Transverse colon (tissue), 4 donors: ENCODE measurements around the gene RGR.

Experiments
- EP300 ChIP-seq: sonication (generic); formaldehyde crosslinking; IDR thresholded peaks from one replicate; pipeline ENCODE4 v1.6.1; 2017; ENCODE audit warnings: antibody characterized with exemption, low read depth
- POLR2A ChIP-seq: fragments of 450-650 bp; IDR thresholded peaks from one replicate; pipeline ENCODE4 v1.6.1; 2016; ENCODE audit warnings: antibody characterized with exemption, mild to moderate bottlenecking, moderate library complexity
- POLR2AphosphoS5 ChIP-seq, 3 donors: sonication (generic); formaldehyde crosslinking; IDR thresholded peaks; one replicate each; pipeline ENCODE4 v1.6.1; 2016; ENCODE audit warnings: antibody characterized with exemption in 3 of 3
- TF ChIP-seq, protein P1 (sequence below), 5 experiments: fragments of 200-600 bp in 3 of 5; fragments of 450-650 bp in 2 of 5; sonication (generic) in 3 of 5; IDR thresholded peaks; 1 replicate in 2 of 5; 2 replicates in 3 of 5; pipeline ENCODE4 v1.5.1; 2016 to 2017; ENCODE audit warnings: antibody characterized with exemption in 5 of 5, inconsistent platforms in 3 of 5, mild to moderate bottlenecking in 2 of 5, moderate library complexity in 1 of 5

- TF ChIP-seq, protein P1, sequence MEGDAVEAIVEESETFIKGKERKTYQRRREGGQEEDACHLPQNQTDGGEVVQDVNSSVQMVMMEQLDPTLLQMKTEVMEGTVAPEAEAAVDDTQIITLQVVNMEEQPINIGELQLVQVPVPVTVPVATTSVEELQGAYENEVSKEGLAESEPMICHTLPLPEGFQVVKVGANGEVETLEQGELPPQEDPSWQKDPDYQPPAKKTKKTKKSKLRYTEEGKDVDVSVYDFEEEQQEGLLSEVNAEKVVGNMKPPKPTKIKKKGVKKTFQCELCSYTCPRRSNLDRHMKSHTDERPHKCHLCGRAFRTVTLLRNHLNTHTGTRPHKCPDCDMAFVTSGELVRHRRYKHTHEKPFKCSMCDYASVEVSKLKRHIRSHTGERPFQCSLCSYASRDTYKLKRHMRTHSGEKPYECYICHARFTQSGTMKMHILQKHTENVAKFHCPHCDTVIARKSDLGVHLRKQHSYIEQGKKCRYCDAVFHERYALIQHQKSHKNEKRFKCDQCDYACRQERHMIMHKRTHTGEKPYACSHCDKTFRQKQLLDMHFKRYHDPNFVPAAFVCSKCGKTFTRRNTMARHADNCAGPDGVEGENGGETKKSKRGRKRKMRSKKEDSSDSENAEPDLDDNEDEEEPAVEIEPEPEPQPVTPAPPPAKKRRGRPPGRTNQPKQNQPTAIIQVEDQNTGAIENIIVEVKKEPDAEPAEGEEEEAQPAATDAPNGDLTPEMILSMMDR (IDR thresholded peaks at IDR 0.05) = no peak
- TF ChIP-seq POLR2AphosphoS5 (IDR thresholded peaks at IDR 0.05) (no peak), EP300 (no peak), POLR2A (no peak)
These were observed 48.3 kb downstream of the RGR start for GRCh38 chr10:84293171-84293570.
